ENCODE results near the gene SORBS1.

The SORBS1 gene

DNA sequence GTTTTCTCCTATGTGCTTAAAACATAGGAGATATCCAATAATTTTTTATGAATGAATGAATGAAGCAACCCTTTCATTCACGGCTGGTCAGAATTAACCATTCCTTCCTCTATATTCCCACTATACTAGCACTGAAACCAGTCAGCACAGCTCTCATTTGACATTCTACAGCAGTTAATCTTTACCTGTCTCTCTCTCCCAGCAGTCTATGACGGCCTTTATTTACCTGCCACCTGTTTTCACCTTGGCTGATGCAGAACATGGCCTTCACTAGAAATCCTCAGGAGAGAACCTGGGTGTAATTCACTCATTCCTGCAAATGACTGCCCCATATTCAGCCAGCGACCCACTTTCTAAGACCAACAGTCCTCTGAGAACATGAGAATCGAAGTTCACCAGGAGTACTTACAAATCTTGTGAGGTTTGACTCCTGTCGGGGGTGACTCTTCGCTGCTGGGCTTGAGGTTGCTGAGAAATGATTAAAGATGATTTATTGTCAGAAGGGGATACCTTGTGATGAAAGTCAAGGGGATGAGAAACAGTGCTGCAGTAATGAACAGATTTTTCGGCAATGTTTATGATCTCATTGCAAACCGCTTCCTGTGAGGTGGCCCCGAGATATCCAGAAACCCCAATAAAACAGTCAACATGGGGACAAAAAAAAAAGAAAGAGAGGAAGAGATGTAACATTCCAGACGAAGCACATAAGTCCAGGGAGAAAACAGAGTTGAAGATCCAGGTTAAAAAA is 239.4 kb downstream of the SORBS1 start:
- Mint-ChIP-seq H3K9me3 (no peaks in the 10 kb centered on the region), H3K4me1 (ENCODE audit: low read depth) (no peaks in the 10 kb centered on the region), H3K36me3 (ENCODE audit: low read depth) (no peaks in the 10 kb centered on the region), H3K27me3 (peaks cover 1% of the 10 kb centered on the region), H3K27ac (no peak overlapping the region), H3K4me3 (no peak overlapping the region)
- intact Hi-C loops (cut with micrococcal nuclease), result no loop called here

GRCh38 chr10:95319239-95319638 is 241.9 kb downstream of the SORBS1 start:
- H3K4me1 Mint-ChIP-seq (ENCODE audit: low read depth), result no peaks in the 10 kb centered on the region
- peaks cover 1% of the 10 kb centered on the region for H3K27me3 Mint-ChIP-seq
- H3K27ac Mint-ChIP-seq, result no peak overlapping the region
- H3K9me3 Mint-ChIP-seq, result no peaks in the 10 kb centered on the region
- H3K36me3 Mint-ChIP-seq (ENCODE audit: low read depth), result no peaks in the 10 kb centered on the region
- no peak overlapping the region for H3K4me3 Mint-ChIP-seq
- intact Hi-C loops (cut with micrococcal nuclease), result no loop called here

- intact Hi-C loops (cut with micrococcal nuclease), result no loop called here
- Mint-ChIP-seq H3K4me1 (ENCODE audit: low read depth) (peaks cover under 1% of the 10 kb centered on the region), H3K36me3 (ENCODE audit: low read depth) (no peaks in the 10 kb centered on the region), H3K9me3 (no peaks in the 10 kb centered on the region), H3K27ac (no peak overlapping the region), H3K27me3 (peaks cover 4% of the 10 kb centered on the region), H3K4me3 (no peak overlapping the region)
Measured at GRCh38 chr10:95315509-95315908, 245.7 kb downstream of the SORBS1 start.

- H3K9me3 Mint-ChIP-seq, result no peaks in the 10 kb centered on the region
- H3K27ac Mint-ChIP-seq, result no peak overlapping the region
- no peaks in the 10 kb centered on the region for H3K36me3 Mint-ChIP-seq (ENCODE audit: low read depth)
- no peak overlapping the region for H3K4me3 Mint-ChIP-seq
- peaks cover 6% of the 10 kb centered on the region for H3K4me1 Mint-ChIP-seq (ENCODE audit: low read depth)
- peaks cover 4% of the 10 kb centered on the region for H3K27me3 Mint-ChIP-seq
- intact Hi-C loops (cut with micrococcal nuclease), result no loop called here
Measured at GRCh38 chr10:95314192-95314918, 246.8 kb downstream of the SORBS1 start.

DNA sequence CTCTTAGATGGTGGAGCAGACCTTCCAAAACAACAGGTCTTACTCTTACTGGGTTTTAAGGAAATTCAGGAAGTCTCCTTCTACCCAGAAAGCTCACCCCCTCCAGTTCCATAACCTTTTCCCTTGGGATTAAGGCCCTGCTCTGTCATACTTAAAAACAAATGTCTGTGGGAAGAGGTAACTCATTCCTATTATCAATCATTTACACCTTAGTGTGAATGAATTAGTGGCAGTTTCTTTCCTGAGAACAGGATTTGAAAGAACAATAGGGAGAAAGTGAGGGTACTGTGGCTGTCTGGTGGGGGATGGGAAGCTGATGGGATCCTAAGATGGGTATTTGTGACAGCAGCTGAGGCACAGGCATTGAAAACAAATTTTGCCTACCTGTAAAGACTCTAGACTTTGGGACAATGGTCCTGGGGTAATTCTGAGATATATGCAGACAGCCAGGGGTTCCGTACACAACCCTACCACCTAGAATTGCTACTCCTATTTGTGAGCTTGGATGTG is 248.1 kb downstream of the SORBS1 start:
- no peak overlapping the region for H3K4me3 Mint-ChIP-seq
- H3K36me3 Mint-ChIP-seq (ENCODE audit: low read depth), result no peaks in the 10 kb centered on the region
- peaks cover 4% of the 10 kb centered on the region for H3K27me3 Mint-ChIP-seq
- no peaks in the 10 kb centered on the region for H3K9me3 Mint-ChIP-seq
- peaks cover 6% of the 10 kb centered on the region for H3K4me1 Mint-ChIP-seq (ENCODE audit: low read depth)
- intact Hi-C loops (cut with micrococcal nuclease), result no loop called here
- H3K27ac Mint-ChIP-seq, result no peak overlapping the region

- H3K9me3 Mint-ChIP-seq, result no peaks in the 10 kb centered on the region
- intact Hi-C loops (cut with micrococcal nuclease), result no loop called here
- H3K4me3 Mint-ChIP-seq, result no peak overlapping the region
- H3K36me3 Mint-ChIP-seq (ENCODE audit: low read depth), result no peaks in the 10 kb centered on the region
- H3K27me3 Mint-ChIP-seq, result peaks cover 4% of the 10 kb centered on the region
- H3K4me1 Mint-ChIP-seq (ENCODE audit: low read depth), result peaks cover 6% of the 10 kb centered on the region
- H3K27ac Mint-ChIP-seq, result no peak overlapping the region
Measured at GRCh38 chr10:95312257-95312656, 248.9 kb downstream of the SORBS1 start.

GRCh38 chr10:95309958-95310357 is 251.2 kb downstream of the SORBS1 start:
- intact Hi-C loops (cut with micrococcal nuclease), result no loop called here
- H3K4me3 Mint-ChIP-seq, result no peak overlapping the region
- H3K27me3 Mint-ChIP-seq, result peaks cover 4% of the 10 kb centered on the region
- no peaks in the 10 kb centered on the region for H3K36me3 Mint-ChIP-seq (ENCODE audit: low read depth)
- no peaks in the 10 kb centered on the region for H3K9me3 Mint-ChIP-seq
- H3K4me1 Mint-ChIP-seq (ENCODE audit: low read depth), result peaks cover 6% of the 10 kb centered on the region
- H3K27ac Mint-ChIP-seq, result no peak overlapping the region

DNA sequence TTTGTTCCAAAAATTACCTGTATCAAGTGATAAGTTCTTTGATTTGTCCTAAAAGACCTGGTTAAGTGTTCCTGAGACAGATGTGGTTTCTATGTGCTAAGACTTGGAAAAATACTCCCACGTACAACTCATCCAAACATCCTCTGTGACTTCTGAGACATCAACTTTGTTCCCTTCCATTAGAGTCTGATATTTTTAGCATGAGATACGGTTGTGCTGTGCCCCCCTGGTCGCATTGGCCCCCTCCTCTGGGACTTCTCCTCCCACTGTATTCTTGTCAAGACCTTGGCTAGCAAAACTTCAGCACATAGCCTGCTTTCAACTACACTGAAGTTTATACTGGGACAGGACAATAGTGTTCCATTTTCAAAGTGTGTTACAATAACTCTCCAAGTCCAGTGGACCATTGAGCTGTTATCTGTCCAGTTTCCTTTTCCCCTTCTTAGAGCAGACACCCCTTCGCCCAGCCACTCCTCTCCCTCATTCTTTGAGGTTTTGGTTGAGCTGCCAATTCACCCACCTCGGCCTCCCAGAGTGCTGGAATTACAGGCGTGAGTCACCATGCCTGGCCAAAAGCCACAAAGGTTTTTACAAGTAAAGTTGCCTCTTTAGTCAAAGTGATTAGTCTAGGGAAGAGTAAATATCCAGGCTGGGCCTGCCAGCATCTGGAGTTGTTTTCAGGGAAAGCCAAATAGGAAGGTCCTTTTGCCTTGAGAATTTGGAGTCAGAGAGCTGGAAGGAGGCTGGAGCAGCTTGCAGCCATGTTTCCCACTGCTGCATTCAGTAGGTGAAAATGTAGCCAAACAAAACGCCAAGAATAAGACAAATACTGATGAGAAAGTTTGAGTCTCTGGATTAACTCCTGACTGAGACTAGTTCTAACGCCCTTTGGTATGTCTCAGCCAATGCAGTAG is 252.5 kb downstream of the SORBS1 start:
- intact Hi-C loops (cut with micrococcal nuclease), result no loop called here
- Mint-ChIP-seq H3K4me3 (no peak overlapping the region), H3K4me1 (ENCODE audit: low read depth) (peaks cover 6% of the 10 kb centered on the region), H3K27me3 (peaks cover 4% of the 10 kb centered on the region), H3K9me3 (no peaks in the 10 kb centered on the region), H3K27ac (no peak overlapping the region), H3K36me3 (ENCODE audit: low read depth) (no peaks in the 10 kb centered on the region)

- H3K4me3 Mint-ChIP-seq, result no peak overlapping the region
- no peaks in the 10 kb centered on the region for H3K27me3 Mint-ChIP-seq
- intact Hi-C loops (cut with micrococcal nuclease), result no loop called here
- no peaks in the 10 kb centered on the region for H3K36me3 Mint-ChIP-seq (ENCODE audit: low read depth)
- no peak overlapping the region for H3K27ac Mint-ChIP-seq
- peaks cover 6% of the 10 kb centered on the region for H3K4me1 Mint-ChIP-seq (ENCODE audit: low read depth)
- H3K9me3 Mint-ChIP-seq, result no peaks in the 10 kb centered on the region
Measured at GRCh38 chr10:95306851-95307250, 254.3 kb downstream of the SORBS1 start.

DNA sequence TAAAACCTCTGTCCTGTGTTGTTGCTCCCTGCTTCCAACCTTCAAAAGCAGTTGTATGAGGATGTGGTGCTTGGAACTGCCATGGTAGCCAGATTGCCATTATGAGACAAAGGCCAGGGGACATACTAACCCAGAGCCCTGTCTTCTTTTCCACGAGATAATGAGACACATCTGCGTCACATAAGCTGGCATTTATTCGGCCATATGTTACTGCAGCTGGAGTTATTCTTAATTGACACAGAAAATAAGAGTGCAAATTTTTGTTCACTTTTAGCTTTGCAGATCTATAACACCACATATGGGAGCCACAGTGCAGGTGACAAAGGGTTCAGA is 254.9 kb downstream of the SORBS1 start:
- H3K36me3 Mint-ChIP-seq (ENCODE audit: low read depth), result no peaks in the 10 kb centered on the region
- H3K4me3 Mint-ChIP-seq, result no peak overlapping the region
- H3K9me3 Mint-ChIP-seq, result no peaks in the 10 kb centered on the region
- H3K27me3 Mint-ChIP-seq, result no peaks in the 10 kb centered on the region
- intact Hi-C loops (cut with micrococcal nuclease), result no loop called here
- H3K27ac Mint-ChIP-seq, result no peak overlapping the region
- H3K4me1 Mint-ChIP-seq (ENCODE audit: low read depth), result peaks cover 6% of the 10 kb centered on the region

DNA sequence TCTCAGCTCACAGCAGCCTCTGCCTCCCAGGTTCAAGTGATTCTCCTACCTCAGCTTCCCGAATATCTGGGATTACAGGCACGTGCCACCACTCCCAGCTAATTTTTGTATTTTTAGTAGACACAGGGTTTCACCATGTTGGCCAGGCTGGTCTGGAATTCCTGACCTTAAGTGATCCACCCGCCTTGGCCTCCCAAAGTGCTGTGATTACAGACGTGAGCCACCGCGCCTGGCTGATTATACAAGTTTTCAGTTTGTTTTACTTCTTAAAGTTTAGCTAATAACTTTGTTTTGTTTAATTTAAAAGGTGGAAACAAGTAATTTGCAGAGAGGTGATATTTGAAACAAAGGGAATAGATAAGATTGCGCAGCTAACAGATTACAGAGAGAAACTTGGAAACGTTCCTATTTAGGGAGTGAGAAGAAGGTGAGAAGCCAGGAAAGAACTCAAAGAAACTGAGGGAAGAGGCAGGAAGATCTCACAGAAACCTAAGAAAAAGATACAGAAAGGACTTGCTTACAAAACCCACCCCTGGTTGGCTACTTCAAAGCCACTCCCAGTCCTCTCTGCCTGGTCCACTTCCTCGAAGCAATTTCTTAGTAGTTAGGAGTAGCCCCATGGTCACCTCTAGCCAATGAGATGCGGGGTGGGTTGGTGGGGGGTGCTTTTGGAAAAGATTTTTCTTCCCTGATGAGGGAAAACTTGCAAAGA is 255.4 kb downstream of the SORBS1 start:
- no peaks in the 10 kb centered on the region for H3K27me3 Mint-ChIP-seq
- H3K4me1 Mint-ChIP-seq (ENCODE audit: low read depth), result peaks cover 6% of the 10 kb centered on the region
- H3K9me3 Mint-ChIP-seq, result no peaks in the 10 kb centered on the region
- no peak overlapping the region for H3K27ac Mint-ChIP-seq
- H3K4me3 Mint-ChIP-seq, result no peak overlapping the region
- intact Hi-C loops (cut with micrococcal nuclease), result no loop called here
- no peaks in the 10 kb centered on the region for H3K36me3 Mint-ChIP-seq (ENCODE audit: low read depth)

DNA sequence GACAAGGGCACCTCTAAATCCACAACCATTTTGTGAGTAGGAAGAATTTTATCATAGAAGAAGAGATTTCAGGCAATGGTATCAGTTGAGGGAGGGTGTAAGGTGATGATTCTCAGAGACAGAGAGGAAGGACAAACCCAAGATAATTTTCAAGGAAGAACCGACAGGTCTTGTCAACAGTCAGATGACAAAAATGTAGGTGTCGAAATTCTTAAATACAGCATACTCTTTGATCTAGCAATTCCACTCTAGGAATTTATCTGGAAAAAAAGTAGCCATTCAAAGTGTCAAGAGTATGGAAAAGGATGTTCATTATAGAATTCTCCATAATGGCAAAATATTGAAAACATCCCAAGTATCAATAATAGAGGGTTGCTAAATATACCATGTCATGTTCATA is 256.2 kb downstream of the SORBS1 start:
- peaks cover under 1% of the 10 kb centered on the region for H3K4me1 Mint-ChIP-seq (ENCODE audit: low read depth)
- no peaks in the 10 kb centered on the region for H3K27me3 Mint-ChIP-seq
- H3K9me3 Mint-ChIP-seq, result no peaks in the 10 kb centered on the region
- no peak overlapping the region for H3K27ac Mint-ChIP-seq
- no peak overlapping the region for H3K4me3 Mint-ChIP-seq
- no peaks in the 10 kb centered on the region for H3K36me3 Mint-ChIP-seq (ENCODE audit: low read depth)
- intact Hi-C loops (cut with micrococcal nuclease), result no loop called here

GRCh38 chr10:95304463-95304862 is 256.7 kb downstream of the SORBS1 start:
- intact Hi-C loops (cut with micrococcal nuclease), result no loop called here
- Mint-ChIP-seq H3K27ac (no peak overlapping the region), H3K9me3 (no peaks in the 10 kb centered on the region), H3K27me3 (no peaks in the 10 kb centered on the region), H3K4me1 (ENCODE audit: low read depth) (no peaks in the 10 kb centered on the region), H3K36me3 (ENCODE audit: low read depth) (no peaks in the 10 kb centered on the region), H3K4me3 (no peak overlapping the region)
